Smooth muscle cell (in vitro differentiated cells): ENCODE data around the gene SORT1. TPM values are rescaled to one million over a fixed set of nuclear protein-coding genes. Genes with fewer than 3 reads are reported as not detected.

Source experiments
- DNase-seq: peaks from one replicate; lab custom pipeline; 2025; ENCODE audit not compliant: unreplicated experiment; lab: John Stamatoyannopoulos, UW
- H2AFZ ChIP-seq: fragments of 200-600 bp; sonication (generic); 2 replicates; pipeline ENCODE4 v1.6.0; 2016; ENCODE audit warnings: antibody characterized with exemption, low read depth, mild to moderate bottlenecking
- H3F3A ChIP-seq: fragments of 200-600 bp; sonication (generic); 2 replicates; pipeline ENCODE4 v1.6.0; 2017; ENCODE audit warnings: antibody characterized with exemption, low read depth
- H3K27ac ChIP-seq: fragments of 200-600 bp; sonication (generic); 2 replicates; pipeline ENCODE4 v1.5.1; 2016; ENCODE audit warnings: low read depth, mild to moderate bottlenecking
- H3K27me3 ChIP-seq: fragments of 200-600 bp; sonication (generic); 2 replicates; pipeline ENCODE4 v1.6.1; 2016; ENCODE audit warnings: low read depth, mild to moderate bottlenecking
- H3K36me3 ChIP-seq: fragments of 200-600 bp; sonication (generic); 2 replicates; pipeline ENCODE4 v1.5.1; 2016; ENCODE audit warnings: low read depth
- H3K4me1 ChIP-seq: fragments of 200-600 bp; sonication (generic); 2 replicates; pipeline ENCODE4 v1.5.1; 2016; ENCODE audit warnings: low read depth
- H3K4me2 ChIP-seq: fragments of 200-600 bp; sonication (generic); 2 replicates; pipeline ENCODE4 v1.6.0; 2016; ENCODE audit warnings: mild to moderate bottlenecking
- H3K4me3 ChIP-seq: fragments of 200-600 bp; sonication (generic); 2 replicates; pipeline ENCODE4 v1.5.1; 2016; ENCODE audit warnings: mild to moderate bottlenecking
- H3K79me2 ChIP-seq: fragments of 200-600 bp; sonication (generic); 2 replicates; pipeline ENCODE4 v1.6.0; 2016; ENCODE audit warnings: low read depth, mild to moderate bottlenecking
- H3K9ac ChIP-seq: fragments of 200-600 bp; sonication (generic); 2 replicates; pipeline ENCODE4 v1.6.0; 2016; ENCODE audit warnings: low read depth
- H3K9me3 ChIP-seq: fragments of 200-600 bp; sonication (generic); replicated peaks from 2 replicates; pipeline ENCODE4 v1.5.1; 2016; ENCODE audit warnings: low read depth
- H4K20me1 ChIP-seq: fragments of 200-600 bp; sonication (generic); 2 replicates; pipeline ENCODE4 v1.6.0; 2016; ENCODE audit warnings: low read depth
- WGBS: methylation state at CpG from one replicate; pipeline ENCODE4 v1.1.7; 2016; ENCODE audit warnings: low lambda C conversion rate; 5-methylcytosine and 5-hydroxymethylcytosine counted together
- polyA plus RNA-seq: library from polyadenylated mRNA; unstranded; fragments of >200 nt; fragmentation: Nextera tagmentation; extraction: Ambion mirVana; gene quantifications from 2 replicates; pipeline ENCODE4 v1.2.1, GENCODE V29; 2016
- total RNA-seq: library from RNA; depleted of rRNA; stranded (reverse); fragments of >200 nt; gene quantifications from 2 replicates; pipeline ENCODE4 v1.2.3, GENCODE V29; 2014
- TF ChIP-seq, protein P1 (sequence below): fragments of 200-600 bp; sonication (generic); IDR thresholded peaks from 2 replicates; pipeline ENCODE4 v1.5.1; 2017; ENCODE audit warnings: borderline replicate concordance, mild to moderate bottlenecking, antibody characterized with exemption; ENCODE audit not compliant: insufficient read depth, poor library complexity, severe bottlenecking

Gene SORT1
- total and polyA plus RNA-seq, 2 experiments from 2014 or later = 9.8 to 31.4 TPM

- H3K4me1 ChIP-seq = peaks cover 9% of the 10 kb centered on the region
- no peak overlapping the region for H3K4me2 ChIP-seq
- no peaks in the 10 kb centered on the region for H3K27me3 ChIP-seq
- no peaks in the 10 kb centered on the region for H4K20me1 ChIP-seq
- H3K27ac ChIP-seq = no peak overlapping the region
- H3K4me3 ChIP-seq = no peak overlapping the region
- H3F3A ChIP-seq = peaks cover 7% of the 10 kb centered on the region
- no peak for DNase-seq
- TF ChIP-seq, protein P1, sequence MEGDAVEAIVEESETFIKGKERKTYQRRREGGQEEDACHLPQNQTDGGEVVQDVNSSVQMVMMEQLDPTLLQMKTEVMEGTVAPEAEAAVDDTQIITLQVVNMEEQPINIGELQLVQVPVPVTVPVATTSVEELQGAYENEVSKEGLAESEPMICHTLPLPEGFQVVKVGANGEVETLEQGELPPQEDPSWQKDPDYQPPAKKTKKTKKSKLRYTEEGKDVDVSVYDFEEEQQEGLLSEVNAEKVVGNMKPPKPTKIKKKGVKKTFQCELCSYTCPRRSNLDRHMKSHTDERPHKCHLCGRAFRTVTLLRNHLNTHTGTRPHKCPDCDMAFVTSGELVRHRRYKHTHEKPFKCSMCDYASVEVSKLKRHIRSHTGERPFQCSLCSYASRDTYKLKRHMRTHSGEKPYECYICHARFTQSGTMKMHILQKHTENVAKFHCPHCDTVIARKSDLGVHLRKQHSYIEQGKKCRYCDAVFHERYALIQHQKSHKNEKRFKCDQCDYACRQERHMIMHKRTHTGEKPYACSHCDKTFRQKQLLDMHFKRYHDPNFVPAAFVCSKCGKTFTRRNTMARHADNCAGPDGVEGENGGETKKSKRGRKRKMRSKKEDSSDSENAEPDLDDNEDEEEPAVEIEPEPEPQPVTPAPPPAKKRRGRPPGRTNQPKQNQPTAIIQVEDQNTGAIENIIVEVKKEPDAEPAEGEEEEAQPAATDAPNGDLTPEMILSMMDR = no peak
- H3K9me3 ChIP-seq = no peaks in the 10 kb centered on the region
- no peak overlapping the region for H3K9ac ChIP-seq
- H3K79me2 ChIP-seq = no peaks in the 10 kb centered on the region
- WGBS = 97% methylated on average over 20 of the region's 20 CpGs
- no peak overlapping the region for H2AFZ ChIP-seq
- H3K36me3 ChIP-seq = no peaks in the 10 kb centered on the region
Measured at GRCh38 chr1:109270623-109271317, 126.9 kb downstream of the SORT1 start.

GRCh38 chr1:109269981-109270622 lies 127.6 kb downstream of the SORT1 start:
- peaks cover 3% of the 10 kb centered on the region for H3K4me1 ChIP-seq
- 93% methylated on average over 17 of the region's 17 CpGs for WGBS
- no peak overlapping the region for H3K27ac ChIP-seq
- H3F3A ChIP-seq = peaks cover 2% of the 10 kb centered on the region
- no peaks in the 10 kb centered on the region for H3K9me3 ChIP-seq
- no peak overlapping the region for H3K9ac ChIP-seq
- no peak overlapping the region for H3K4me2 ChIP-seq
- no peak for DNase-seq
- no peaks in the 10 kb centered on the region for H3K36me3 ChIP-seq
- H2AFZ ChIP-seq = no peak overlapping the region
- no peaks in the 10 kb centered on the region for H3K79me2 ChIP-seq
- H3K4me3 ChIP-seq = no peak overlapping the region
- H4K20me1 ChIP-seq = no peaks in the 10 kb centered on the region
- H3K27me3 ChIP-seq = no peaks in the 10 kb centered on the region
- TF ChIP-seq, protein P1 = no peak

GRCh38 chr1:109269212-109269980 lies 128.3 kb downstream of the SORT1 start:
- no peaks in the 10 kb centered on the region for H3K9me3 ChIP-seq
- DNase-seq = no peak
- H3K4me1 ChIP-seq = no peaks in the 10 kb centered on the region
- no peaks in the 10 kb centered on the region for H4K20me1 ChIP-seq
- H3K27ac ChIP-seq = no peak overlapping the region
- H3F3A ChIP-seq = no peaks in the 10 kb centered on the region
- no peaks in the 10 kb centered on the region for H3K36me3 ChIP-seq
- TF ChIP-seq, protein P1 = no peak
- 96% methylated on average over 31 of the region's 33 CpGs for WGBS
- H3K27me3 ChIP-seq = no peaks in the 10 kb centered on the region
- H3K79me2 ChIP-seq = no peaks in the 10 kb centered on the region
- H3K4me2 ChIP-seq = no peak overlapping the region
- H3K4me3 ChIP-seq = no peak overlapping the region
- H3K9ac ChIP-seq = no peak overlapping the region
- H2AFZ ChIP-seq = no peak overlapping the region
